CD4-positive, alpha-beta memory T cell (primary cell): ENCODE data around the gene OSM. TPM values are rescaled to one million over a fixed set of nuclear protein-coding genes. Genes with fewer than 3 reads are reported as not detected.

Experiments used
- CTCF ChIA-PET: fragments of 350-600 bp; sonication (Branson Sonifier 250); formaldehyde crosslinking; loops from one replicate; lab custom pipeline; 2021; ENCODE audit warnings: inconsistent platforms; ENCODE audit not compliant: partially characterized antibody; lab: Charles Lee
- POLR2A ChIA-PET: fragments of 350-600 bp; sonication (Branson Sonifier 250); formaldehyde crosslinking; loops from one replicate; lab custom pipeline; 2021; ENCODE audit not compliant: partially characterized antibody; lab: Charles Lee
- DNase-seq, 5 donors: peaks; one replicate each; pipeline versions ENCODE4 v3.0.0 to v3.0.0-alpha.2; 2020 to 2022; ENCODE audit warnings: mixed read lengths in 1 of 5
- H3K27ac ChIP-seq: one replicate; pipeline ENCODE4 v1.7.0; 2013; ENCODE audit warnings: low read depth, low read length
- H3K27me3 ChIP-seq: 2 replicates; pipeline ENCODE4 v1.7.0; 2013; ENCODE audit warnings: mild to moderate bottlenecking, low read length, moderate library complexity; ENCODE audit not compliant: insufficient read depth
- H3K36me3 ChIP-seq: 2 replicates; pipeline ENCODE4 v1.7.0; 2013; ENCODE audit warnings: mild to moderate bottlenecking, low read length, moderate library complexity; ENCODE audit not compliant: insufficient read depth
- H3K4me1 ChIP-seq: 2 replicates; pipeline ENCODE4 v1.7.0; 2013; ENCODE audit warnings: mild to moderate bottlenecking, low read length, moderate library complexity; ENCODE audit not compliant: insufficient read depth
- H3K4me3 ChIP-seq, 2 donors: one replicate each; pipeline ENCODE4 v1.7.0; 2013; ENCODE audit warnings: low read length in 2 of 2, mild to moderate bottlenecking in 1 of 2
- H3K9me3 ChIP-seq, 2 donors: one replicate each; pipeline ENCODE4 v1.7.0; 2013; ENCODE audit warnings: low read length in 2 of 2, control low read depth in 1 of 2; ENCODE audit not compliant: control insufficient read depth in 1 of 2
- H3K27ac Mint-ChIP-seq, 7 donors: one replicate each; pipeline ENCODE4 v1.8.0; 2020 to 2021; ENCODE audit warnings: mixed read lengths in 7 of 7, mild to moderate bottlenecking in 6 of 7, inconsistent platforms in 3 of 7, moderate library complexity in 3 of 7
- H3K27me3 Mint-ChIP-seq, 2 donors: one replicate each; pipeline ENCODE4 v1.8.0; 2020 to 2021; ENCODE audit warnings: mixed read lengths in 2 of 2
- H3K36me3 Mint-ChIP-seq, 2 donors: one replicate each; pipeline ENCODE4 v1.8.0; 2020 to 2021; ENCODE audit warnings: mixed read lengths in 2 of 2, inconsistent platforms in 1 of 2, mild to moderate bottlenecking in 1 of 2
- H3K4me1 Mint-ChIP-seq, 4 donors: one replicate each; pipeline ENCODE4 v1.8.0; 2020 to 2021; ENCODE audit warnings: mixed read lengths in 4 of 4, mild to moderate bottlenecking in 1 of 4
- H3K4me3 Mint-ChIP-seq, 8 donors: one replicate each; pipeline ENCODE4 v1.8.0; 2020 to 2021; ENCODE audit warnings: mixed read lengths in 8 of 8, mild to moderate bottlenecking in 7 of 8, moderate library complexity in 6 of 8, inconsistent platforms in 3 of 8
- H3K9me3 Mint-ChIP-seq, 8 donors: one replicate each; pipeline ENCODE4 v1.8.0; 2020 to 2021; ENCODE audit warnings: mixed read lengths in 8 of 8, mild to moderate bottlenecking in 5 of 8, inconsistent platforms in 3 of 8, moderate library complexity in 1 of 8
- intact Hi-C: fragments of 100-400 bp; cut with micrococcal nuclease; formaldehyde crosslinking; loops from one replicate; pipeline ENCODE4 v1.15.1; 2023
- polyA plus RNA-seq, 2 donors: library from polyadenylated mRNA; unstranded; fragments of 300-500 nt; fragmentation: Illumina TruSeq; gene quantifications; one replicate each; pipeline ENCODE4 v1.2.3, GENCODE V29; 2021
- total RNA-seq, 2 experiments: library from RNA; stranded (reverse); gene quantifications; one replicate each; pipeline ENCODE4 v1.2.3, GENCODE V29; 2021

Gene OSM
- total and polyA plus RNA-seq, 4 experiments from 2014 or later = 1.1 to 103 (median 12.7) TPM

DNA sequence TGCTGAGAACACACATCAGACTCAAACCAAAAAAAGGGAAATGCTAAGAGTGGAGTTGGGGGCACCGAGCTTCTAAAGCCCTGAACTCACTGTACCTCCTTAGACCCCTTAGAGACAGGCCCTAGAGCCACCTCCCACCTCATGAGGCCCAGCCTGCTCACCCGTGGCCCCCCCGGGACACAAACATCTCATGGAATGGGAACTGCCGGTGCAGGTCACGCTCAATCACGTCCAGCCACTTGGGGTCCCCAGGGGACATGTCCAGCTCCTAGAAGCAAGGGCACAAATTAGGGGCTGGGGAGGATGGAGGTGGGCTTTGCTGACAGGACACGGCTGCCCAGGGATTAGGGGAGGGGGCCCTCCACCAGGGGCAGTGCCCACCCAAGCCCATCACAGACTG is 28.9 kb upstream of the OSM start:
- ChIA-PET POLR2A (interaction anchor here (1.1 to 15.0 kb wide), 5 partner anchors 10 to 61 kb away, joined by 4 to 333 read pairs (median 6); partner anchors contain the start of genes CCDC157, SF3A1 and TBC1D10A), CTCF (interaction anchor here (1.2 to 1.5 kb wide), 4 partner anchors 8 to 187 kb away, joined by 3 to 7 read pairs (median 4); no protein-coding TSS in a partner anchor)

GRCh38 chr22:30294830-30295229 is 28.2 kb upstream of the OSM start:
- Mint-ChIP-seq H3K27ac (no peak overlapping the region), H3K4me1 (peaks cover 32 to 62% (median 44%) of the 10 kb centered on the region in 4 donors), H3K9me3 (no peaks in the 10 kb centered on the region), H3K27me3 (no peaks in the 10 kb centered on the region), H3K4me3 (no peak overlapping the region), H3K36me3 (peaks cover 32 to 69% of the 10 kb centered on the region in 2 donors)
- H3K27me3 ChIP-seq = no peaks in the 10 kb centered on the region
- peaks cover 61% of the 10 kb centered on the region for H3K4me1 ChIP-seq
- peaks cover 68% of the 10 kb centered on the region for H3K36me3 ChIP-seq
- POLR2A ChIA-PET = interaction anchor here (1.2 to 15.0 kb wide), 4 partner anchors 11 to 62 kb away, joined by 6 to 333 read pairs (median 128); partner anchors contain the start of genes CCDC157, SF3A1 and TBC1D10A
- no peaks in the 10 kb centered on the region for H3K9me3 ChIP-seq
- DNase-seq = peak in 1 of 5 donors; percentile 25
- H3K4me3 ChIP-seq = no peak overlapping the region
- intact Hi-C loops = no loop called here
- CTCF ChIA-PET = interaction anchor here (0.7 to 7.9 kb wide), 4 partner anchors 11 to 94 kb away, joined by 3 to 218 read pairs (median 4); partner anchors contain the start of gene TBC1D10A
- no peak overlapping the region for H3K27ac ChIP-seq

More for the DNA sequence above, 28.9 kb upstream of the OSM start:
- Histone ChIP-seq H3K27me3 (no peaks in the 10 kb centered on the region), H3K4me1 (peaks cover 57% of the 10 kb centered on the region), H3K4me3 (no peak overlapping the region), H3K9me3 (no peaks in the 10 kb centered on the region), H3K27ac (peak overlapping the region; percentile 20), H3K36me3 (peaks cover 72% of the 10 kb centered on the region)
- Mint-ChIP-seq H3K4me1 (peaks cover 26 to 57% (median 41%) of the 10 kb centered on the region in 4 donors), H3K27me3 (no peaks in the 10 kb centered on the region), H3K27ac (peak overlapping the region in 6 of 7 donors; percentile 76 to 94 (median 90)), H3K9me3 (no peaks in the 10 kb centered on the region), H3K36me3 (peaks cover 32 to 68% of the 10 kb centered on the region in 2 donors), H3K4me3 (no peak overlapping the region)
- peak in 1 of 5 donors; percentile 14 for DNase-seq
- intact Hi-C loops = no loop called here

DNA sequence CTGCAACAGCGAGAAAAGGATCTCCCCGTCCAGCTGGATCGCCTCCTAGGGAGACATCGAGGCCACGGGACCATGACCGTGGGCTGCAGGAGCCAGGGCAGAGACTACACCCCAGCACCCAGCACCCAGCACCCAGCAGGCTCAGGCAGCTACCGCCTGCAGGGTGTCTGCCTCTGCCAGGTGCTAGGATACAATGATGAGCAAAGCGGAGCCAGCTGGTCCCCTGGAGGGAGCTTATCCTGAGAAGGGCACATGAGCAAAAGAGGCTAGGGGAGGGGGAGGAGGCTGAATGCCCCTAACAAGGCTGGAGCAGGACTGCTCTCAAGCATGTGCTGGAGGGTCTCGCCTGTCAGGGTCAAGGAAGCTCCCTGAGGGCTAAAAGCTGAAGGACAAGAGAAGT is 27.4 kb upstream of the OSM start:
- no peak overlapping the region for H3K4me3 Mint-ChIP-seq
- H3K27me3 Mint-ChIP-seq = no peaks in the 10 kb centered on the region
- Histone ChIP-seq H3K27me3 (no peaks in the 10 kb centered on the region), H3K4me1 (peaks cover 59% of the 10 kb centered on the region), H3K27ac (no peak overlapping the region), H3K36me3 (peaks cover 68% of the 10 kb centered on the region), H3K4me3 (no peak overlapping the region), H3K9me3 (no peaks in the 10 kb centered on the region)
- H3K36me3 Mint-ChIP-seq = peaks cover 32 to 70% of the 10 kb centered on the region in 2 donors
- CTCF ChIA-PET = interaction anchor here (0.7 to 7.9 kb wide), 4 partner anchors 17 to 95 kb away, joined by 3 to 218 read pairs (median 3); partner anchors contain the start of genes RNF215 and TBC1D10A
- H3K4me1 Mint-ChIP-seq = peaks cover 30 to 65% (median 42%) of the 10 kb centered on the region in 4 donors
- intact Hi-C loops = no loop called here
- POLR2A ChIA-PET = interaction anchor here (3.0 to 15.0 kb wide), 3 partner anchors 11 to 63 kb away, joined by 11 to 333 read pairs (median 244); partner anchors contain the start of genes CCDC157, SF3A1 and TBC1D10A
- no peaks in the 10 kb centered on the region for H3K9me3 Mint-ChIP-seq
- peak in 1 of 5 donors; percentile 4 for DNase-seq
- H3K27ac Mint-ChIP-seq = peak overlapping the region in 3 of 7 donors; percentile 15 to 68 (median 48)

- CTCF ChIA-PET = interaction anchor here (6.3 to 7.9 kb wide), 2 partner anchors 18 to 35 kb away, joined by 115 to 218 read pairs; partner anchors contain the start of gene TBC1D10A
- no peak overlapping the region for H3K27ac ChIP-seq
- H3K27me3 ChIP-seq = no peaks in the 10 kb centered on the region
- no peak for DNase-seq
- no peak overlapping the region for H3K4me3 Mint-ChIP-seq
- peaks cover 30 to 64% (median 41%) of the 10 kb centered on the region in 4 donors for H3K4me1 Mint-ChIP-seq
- no peaks in the 10 kb centered on the region for H3K9me3 ChIP-seq
- peak overlapping the region in 1 of 7 donors; percentile 35 for H3K27ac Mint-ChIP-seq
- H3K36me3 ChIP-seq = peaks cover 58% of the 10 kb centered on the region
- no peak overlapping the region for H3K4me3 ChIP-seq
- H3K27me3 Mint-ChIP-seq = no peaks in the 10 kb centered on the region
- peaks cover 58% of the 10 kb centered on the region for H3K4me1 ChIP-seq
- POLR2A ChIA-PET = interaction anchor here (1.0 to 15.0 kb wide), 4 partner anchors 12 to 131 kb away, joined by 3 to 333 read pairs (median 181); partner anchors contain the start of genes CCDC157, SF3A1 and TBC1D10A
- intact Hi-C loops = no loop called here
- peaks cover 26 to 61% of the 10 kb centered on the region in 2 donors for H3K36me3 Mint-ChIP-seq
- H3K9me3 Mint-ChIP-seq = no peaks in the 10 kb centered on the region
Observed at GRCh38 chr22:30293026-30293425, 26.4 kb upstream of the OSM start.

GRCh38 chr22:30292069-30292970 is 25.7 kb upstream of the OSM start:
- DNase-seq = peak in 1 of 5 donors; percentile 16
- Histone ChIP-seq H3K36me3 (peaks cover 52% of the 10 kb centered on the region), H3K4me3 (no peak overlapping the region), H3K27me3 (no peaks in the 10 kb centered on the region), H3K9me3 (no peaks in the 10 kb centered on the region), H3K4me1 (peaks cover 55% of the 10 kb centered on the region), H3K27ac (no peak overlapping the region)
- no peaks in the 10 kb centered on the region for H3K27me3 Mint-ChIP-seq
- POLR2A ChIA-PET = interaction anchor here (1.0 to 15.0 kb wide), 7 partner anchors 13 to 131 kb away, joined by 3 to 333 read pairs (median 56); partner anchors contain the start of genes CCDC157, SF3A1 and TBC1D10A
- peak overlapping the region in 2 of 7 donors; percentile 66 to 91 for H3K27ac Mint-ChIP-seq
- H3K36me3 Mint-ChIP-seq = peaks cover 23 to 54% of the 10 kb centered on the region in 2 donors
- H3K9me3 Mint-ChIP-seq = no peaks in the 10 kb centered on the region
- peaks cover 32 to 63% (median 41%) of the 10 kb centered on the region in 4 donors for H3K4me1 Mint-ChIP-seq
- intact Hi-C loops = no loop called here
- no peak overlapping the region for H3K4me3 Mint-ChIP-seq
- CTCF ChIA-PET = interaction anchor here (0.7 to 7.9 kb wide), 4 partner anchors 18 to 184 kb away, joined by 3 to 218 read pairs (median 60); partner anchors contain the start of gene TBC1D10A

- peak overlapping the region; percentile 68 for H3K27ac ChIP-seq
- no peaks in the 10 kb centered on the region for H3K9me3 Mint-ChIP-seq
- H3K27me3 Mint-ChIP-seq = no peaks in the 10 kb centered on the region
- peaks cover 28 to 60% (median 37%) of the 10 kb centered on the region in 4 donors for H3K4me1 Mint-ChIP-seq
- intact Hi-C loops = no loop called here
- ChIA-PET CTCF (interaction anchor here (1.7 to 9.2 kb wide), 6 partner anchors 20 to 183 kb away, joined by 5 to 392 read pairs (median 78); partner anchors contain the start of genes CCDC157, RNF215, SF3A1 and TBC1D10A), POLR2A (interaction anchor here (0.7 to 15.0 kb wide), 11 partner anchors 10 to 106 kb away, joined by 3 to 333 read pairs (median 46); partner anchors contain the start of genes CCDC157, OSM, RNF215 and SEC14L2)
- H3K27me3 ChIP-seq = no peaks in the 10 kb centered on the region
- H3K4me3 Mint-ChIP-seq = peak overlapping the region in 2 of 8 donors; percentile 27 to 94
- DNase-seq = peak in 1 of 5 donors; percentile 37
- peaks cover 41% of the 10 kb centered on the region for H3K36me3 ChIP-seq
- H3K4me1 ChIP-seq = peaks cover 55% of the 10 kb centered on the region
- peaks cover 14 to 46% of the 10 kb centered on the region in 2 donors for H3K36me3 Mint-ChIP-seq
- no peaks in the 10 kb centered on the region for H3K9me3 ChIP-seq
- no peak overlapping the region for H3K4me3 ChIP-seq
- peak overlapping the region in 6 of 7 donors; percentile 10 to 94 (median 60) for H3K27ac Mint-ChIP-seq
Observed at GRCh38 chr22:30291058-30291892, 24.6 kb upstream of the OSM start.
